Hair follicular keratinocyte (primary cell): ENCODE results near the gene TMEM272. TPM values are rescaled to one million over a fixed set of nuclear protein-coding genes. Genes with fewer than 3 reads are reported as not detected.

Experiments used
- total RNA-seq: library from RNA; depleted of rRNA; stranded (reverse); fragments of >200 nt; gene quantifications from 2 replicates; pipeline ENCODE4 v1.2.3, GENCODE V29; 2015

Gene TMEM272
- not detected in 2 replicates for total RNA-seq

GRCh38 chr13:51844862-51845573 lies at the start of gene TMEM272:
TMEM272 (minus strand) TSS chr13:51845177; CDS start chr13:51838530, 6,647 bp downstream.

GRCh38 chr13:51861723-51862300 lies 16.8 kb upstream of the TMEM272 start, which contains the start of gene CCDC70:
CCDC70 (plus strand) TSS chr13:51861969; CDS start chr13:51865412, 3,443 bp downstream.

GRCh38 chr13:51803422-51804294 lies 41.3 kb downstream of the TMEM272 start, which contains the start of gene DHRS12:
DHRS12 (minus strand) TSS chr13:51804163; CDS start chr13:51799659, 4,504 bp downstream.

Other genes with a start within 250 kb of the TMEM272 start
- 6.8 and 8.9 TPM in 2 replicates for gene DHRS12, start 41.0 kb downstream of the TMEM272 start, total RNA-seq
- not detected in 2 replicates for gene CCDC70, start 16.8 kb upstream of the TMEM272 start, total RNA-seq
- 1.4 and 4.4 TPM in 2 replicates for gene ATP7B, start 166.3 kb upstream of the TMEM272 start, total RNA-seq
- 10.7 and 13.4 TPM in 2 replicates for gene ALG11, start 167.2 kb upstream of the TMEM272 start, total RNA-seq
- 4.7 and 4.9 TPM in 2 replicates for gene UTP14C, start 179.5 kb upstream of the TMEM272 start, total RNA-seq